DMS153 treated with DMSO at 0.1 percent for 48 hours (cell line): Measurements from ENCODE around the gene HTR4.
"Not testable (repeated sequence)": the region's sequence is repeated elsewhere in the genome, so short reads cannot be mapped to it uniquely, and the experiment has no call there.

Experiments used
- DNase-seq: peaks from one replicate; lab custom pipeline; 2025; ENCODE audit not compliant: unreplicated experiment; lab: John Stamatoyannopoulos, UW

The HTR4 gene

GRCh38 chr5:148540647-148541046 lies 113.7 kb downstream of the HTR4 start:
- no peak for DNase-seq

GRCh38 chr5:148539851-148540250 lies 114.5 kb downstream of the HTR4 start:
- no peak for DNase-seq

- no peak for DNase-seq
These were observed 119.1 kb downstream of the HTR4 start for GRCh38 chr5:148535190-148535589.

GRCh38 chr5:148532969-148533670 lies 121.2 kb downstream of the HTR4 start:
- no peak for DNase-seq

- DNase-seq = not testable (repeated sequence)
These were observed 124.9 kb downstream of the HTR4 start for GRCh38 chr5:148529450-148529849.

- DNase-seq = no peak
These were observed 129.6 kb downstream of the HTR4 start for GRCh38 chr5:148524721-148525120.

GRCh38 chr5:148523139-148523538 lies 131.2 kb downstream of the HTR4 start:
- DNase-seq = no peak

GRCh38 chr5:148515460-148515859 lies 138.9 kb downstream of the HTR4 start:
- DNase-seq = no peak

GRCh38 chr5:148514344-148514743 lies 140.0 kb downstream of the HTR4 start:
- no peak for DNase-seq

- DNase-seq = no peak
These were observed 141.8 kb downstream of the HTR4 start for GRCh38 chr5:148512498-148512897.

- no peak for DNase-seq
These were observed 142.4 kb downstream of the HTR4 start for GRCh38 chr5:148511810-148512347.

GRCh38 chr5:148509893-148510292 lies 144.4 kb downstream of the HTR4 start:
- DNase-seq = no peak

- DNase-seq = no peak
These were observed 146.7 kb downstream of the HTR4 start for GRCh38 chr5:148507648-148508047.

GRCh38 chr5:148499452-148499851 lies 154.9 kb downstream of the HTR4 start:
- no peak for DNase-seq

GRCh38 chr5:148497757-148498156 lies 156.6 kb downstream of the HTR4 start:
- DNase-seq = no peak

GRCh38 chr5:148492351-148492750 lies 162.0 kb downstream of the HTR4 start:
- no peak for DNase-seq

GRCh38 chr5:148491793-148492184 lies 162.5 kb downstream of the HTR4 start:
- no peak for DNase-seq

- DNase-seq = no peak
These were observed 163.1 kb downstream of the HTR4 start for GRCh38 chr5:148491015-148491792.

GRCh38 chr5:148488757-148489156 lies 165.6 kb downstream of the HTR4 start:
- no peak for DNase-seq

GRCh38 chr5:148486456-148486855 lies 167.9 kb downstream of the HTR4 start:
- DNase-seq = no peak

GRCh38 chr5:148484651-148485050 lies 169.7 kb downstream of the HTR4 start:
- no peak for DNase-seq

- no peak for DNase-seq
These were observed 170.6 kb downstream of the HTR4 start for GRCh38 chr5:148483750-148484149.
